ENCODE measurements around the gene SELENOF. TPM values are rescaled to one million over a fixed set of nuclear protein-coding genes. Genes with fewer than 3 reads are reported as not detected.
A peak's percentile ranks its signal among the peaks of the same experiment; 100 is the strongest.

The SELENOF gene
- 114 and 120 TPM in 2 replicates for total RNA-seq
- long read RNA-seq, transcript SELENOF-205 (5 exons, 831 nt), result minor isoform, 6 of 259 reads
- long read RNA-seq, transcript SELENOF-202 (4 exons, 1,220 nt), result minor isoform, 11 of 259 reads
- long read RNA-seq, transcript SELENOF-201 (5 exons, 1,781 nt), result major isoform, 226 of 259 reads
- long read RNA-seq, partial matches to known transcripts, result 5 of 259 reads
- long read RNA-seq, other reads (novel, unspliced or antisense), result 10 of 259 reads

GRCh38 chr1:86913896-86914600, at the start of gene SELENOF:
Gene SELENOF, minus strand, starts transcription at chr1:86914126. Its CDS starts 15 bp downstream, at chr1:86914111.
- H3K36me3 Mint-ChIP-seq (ENCODE audit: insufficient read depth), result peaks cover 8% of the 10 kb centered on the region
- no peak within 1 kb of the TSS for H3K27ac Mint-ChIP-seq
- no peaks in the 10 kb centered on the region for H3K27me3 Mint-ChIP-seq
- H3K9me3 Mint-ChIP-seq (ENCODE audit: low read depth), result no peaks in the 10 kb centered on the region
- no peak within 1 kb of the TSS for H3K4me3 Mint-ChIP-seq (ENCODE audit: low read depth)
- H3K4me1 Mint-ChIP-seq (ENCODE audit: low read depth), result peaks cover 18% of the 10 kb centered on the region
- no peak for TF ChIP-seq CTCF (IDR thresholded peaks at IDR 0.05; ENCODE audit: unreplicated experiment)
- peak; percentile 96 for DNase-seq (ENCODE audit: low spot score, unreplicated experiment)

GRCh38 chr1:86960548-86960947, 46.6 kb upstream of the SELENOF start:
- H3K9me3 Mint-ChIP-seq (ENCODE audit: low read depth), result peaks cover 10% of the 10 kb centered on the region
- TF ChIP-seq CTCF (IDR thresholded peaks at IDR 0.05; ENCODE audit: unreplicated experiment), result no peak
- H3K4me1 Mint-ChIP-seq (ENCODE audit: low read depth), result no peaks in the 10 kb centered on the region
- no peaks in the 10 kb centered on the region for H3K27me3 Mint-ChIP-seq
- peaks cover 31% of the 10 kb centered on the region for H3K36me3 Mint-ChIP-seq (ENCODE audit: insufficient read depth)
- no peak overlapping the region for H3K4me3 Mint-ChIP-seq (ENCODE audit: low read depth)
- DNase-seq (ENCODE audit: low spot score, unreplicated experiment), result no peak
- H3K27ac Mint-ChIP-seq, result no peak overlapping the region

GRCh38 chr1:86957221-86957620, 43.3 kb upstream of the SELENOF start:
- Mint-ChIP-seq H3K4me1 (ENCODE audit: low read depth) (no peaks in the 10 kb centered on the region), H3K27ac (no peak overlapping the region), H3K9me3 (ENCODE audit: low read depth) (peaks cover 7% of the 10 kb centered on the region), H3K27me3 (no peaks in the 10 kb centered on the region), H3K36me3 (ENCODE audit: insufficient read depth) (peaks cover 15% of the 10 kb centered on the region), H3K4me3 (ENCODE audit: low read depth) (no peak overlapping the region)
- TF ChIP-seq CTCF (IDR thresholded peaks at IDR 0.05; ENCODE audit: unreplicated experiment), result no peak
- no peak for DNase-seq (ENCODE audit: low spot score, unreplicated experiment)

- no peaks in the 10 kb centered on the region for H3K27me3 Mint-ChIP-seq
- no peak for TF ChIP-seq CTCF (IDR thresholded peaks at IDR 0.05; ENCODE audit: unreplicated experiment)
- H3K36me3 Mint-ChIP-seq (ENCODE audit: insufficient read depth), result peaks cover 15% of the 10 kb centered on the region
- H3K4me1 Mint-ChIP-seq (ENCODE audit: low read depth), result peaks cover 1% of the 10 kb centered on the region
- DNase-seq (ENCODE audit: low spot score, unreplicated experiment), result no peak
- peaks cover 7% of the 10 kb centered on the region for H3K9me3 Mint-ChIP-seq (ENCODE audit: low read depth)
- H3K4me3 Mint-ChIP-seq (ENCODE audit: low read depth), result no peak overlapping the region
- H3K27ac Mint-ChIP-seq, result no peak overlapping the region
These were observed 42.3 kb upstream of the SELENOF start for GRCh38 chr1:86956221-86956620.

GRCh38 chr1:86955678-86956077, 41.8 kb upstream of the SELENOF start:
- peaks cover 1% of the 10 kb centered on the region for H3K4me1 Mint-ChIP-seq (ENCODE audit: low read depth)
- H3K4me3 Mint-ChIP-seq (ENCODE audit: low read depth), result no peak overlapping the region
- peaks cover 7% of the 10 kb centered on the region for H3K9me3 Mint-ChIP-seq (ENCODE audit: low read depth)
- H3K27me3 Mint-ChIP-seq, result no peaks in the 10 kb centered on the region
- no peak for TF ChIP-seq CTCF (IDR thresholded peaks at IDR 0.05; ENCODE audit: unreplicated experiment)
- DNase-seq (ENCODE audit: low spot score, unreplicated experiment), result no peak
- no peak overlapping the region for H3K27ac Mint-ChIP-seq
- H3K36me3 Mint-ChIP-seq (ENCODE audit: insufficient read depth), result peaks cover 15% of the 10 kb centered on the region

All from progenitor cell of endocrine pancreas (in vitro differentiated cells).